HT1080 (cell line): Measurements from ENCODE around the gene GPR162. TPM values are rescaled to one million over a fixed set of nuclear protein-coding genes. Genes with fewer than 3 reads are reported as not detected.

Source experiments
- DNase-seq: peaks from one replicate; pipeline ENCODE4 v3.0.0-alpha.2; 2015; ENCODE audit warnings: low read depth
- polyA plus RNA-seq, 2 experiments: library from polyadenylated mRNA; depleted of rRNA; stranded (reverse); fragments of >200 nt; gene quantifications; 2 replicates each; pipeline ENCODE4 v1.2.3, GENCODE V29; 2015
- total RNA-seq: library from RNA; depleted of rRNA; stranded (reverse); fragments of >200 nt; shearing (Covaris generic); gene quantifications from 2 replicates; pipeline ENCODE4 v1.2.3, GENCODE V29; 2014; rRNA removed

The GPR162 gene
- 7.2 and 8.7 TPM in 2 replicates for total RNA-seq
- 1.6 and 3.2 TPM in 2 replicates for polyA plus RNA-seq (2015; cell fraction: cytosol; rRNA removed)
- polyA plus RNA-seq (2015; cell fraction: nucleus; rRNA removed): 6.1 and 8.3 TPM in 2 replicates

GRCh38 chr12:6821591-6822425 lies at the start of gene GPR162:
Gene GPR162 (plus strand): TSS chr12:6821821. CDS start chr12:6823899, 2,078 bp downstream.
- DNase-seq: no peak

GRCh38 chr12:6772331-6772695 lies 49.3 kb upstream of the GPR162 start, which contains the start of gene LAG3:
Gene LAG3 (plus strand): TSS chr12:6772520. CDS start chr12:6772853, 333 bp downstream.
- DNase-seq: no peak

GRCh38 chr12:6772726-6773589 lies 48.7 kb upstream of the GPR162 start:
- DNase-seq: no peak

- DNase-seq: no peak
Measured at GRCh38 chr12:6773590-6774351, 47.9 kb upstream of the GPR162 start.

- no peak for DNase-seq
Measured at GRCh38 chr12:6774499-6775062, 47.0 kb upstream of the GPR162 start.

GRCh38 chr12:6775185-6776174 lies 46.1 kb upstream of the GPR162 start:
- no peak for DNase-seq

GRCh38 chr12:6777386-6777785 lies 44.2 kb upstream of the GPR162 start:
- DNase-seq: no peak

GRCh38 chr12:6778217-6778573 lies 43.4 kb upstream of the GPR162 start:
- no peak for DNase-seq

- peak; percentile 88 for DNase-seq
Measured at GRCh38 chr12:6778574-6779550, 42.8 kb upstream of the GPR162 start.

GRCh38 chr12:6779708-6780432 lies 41.8 kb upstream of the GPR162 start:
- no peak for DNase-seq

- DNase-seq: no peak
Measured at GRCh38 chr12:6780573-6780972, 41.0 kb upstream of the GPR162 start.

- DNase-seq: no peak
Measured at GRCh38 chr12:6782119-6782518, 39.5 kb upstream of the GPR162 start.

GRCh38 chr12:6782850-6783566 lies 38.6 kb upstream of the GPR162 start:
- DNase-seq: no peak

GRCh38 chr12:6783828-6784227 lies 37.8 kb upstream of the GPR162 start:
- no peak for DNase-seq

- DNase-seq: no peak
Measured at GRCh38 chr12:6784296-6784695, 37.3 kb upstream of the GPR162 start.

GRCh38 chr12:6784761-6785160 lies 36.9 kb upstream of the GPR162 start:
- DNase-seq: no peak

GRCh38 chr12:6786416-6787094 lies 35.1 kb upstream of the GPR162 start:
- no peak for DNase-seq
